Keratinocyte (primary cell): ENCODE results near the gene SDS. TPM values are rescaled to one million over a fixed set of nuclear protein-coding genes. Genes with fewer than 3 reads are reported as not detected.

Experiments used
- DNase-seq: peaks from one replicate; pipeline ENCODE4 v3.0.0-alpha.2; 2011; ENCODE audit warnings: low read depth, missing footprints, low spot score
- FAIRE-seq: peaks from 2 replicates; lab custom pipeline; 2011; peaks lifted over from hg19 to GRCh38; lab: Jason Lieb, UNC
- H2AFZ ChIP-seq: 2 replicates; pipeline ENCODE4 v1.6.0; 2012; ENCODE audit warnings: low read length, control low read depth, inconsistent platforms; ENCODE audit not compliant: control insufficient read depth
- H3K27ac ChIP-seq: 2 replicates; pipeline ENCODE4 v1.5.1; 2011; ENCODE audit warnings: low read length; ENCODE audit not compliant: control insufficient read depth, insufficient read depth
- H3K27me3 ChIP-seq: 3 replicates; pipeline ENCODE4 v1.6.0; 2011; ENCODE audit warnings: low read length; ENCODE audit not compliant: control insufficient read depth, insufficient read depth; ENCODE audit errors: extremely low read depth
- H3K36me3 ChIP-seq, 2 experiments: 2 replicates in 1 of 2; 3 replicates in 1 of 2; pipeline ENCODE4 v1.5.1; 2011; ENCODE audit warnings: low read length in 2 of 2, mild to moderate bottlenecking in 1 of 2; ENCODE audit not compliant: control insufficient read depth in 2 of 2, insufficient read depth in 2 of 2; ENCODE audit errors: extremely low read depth in 1 of 2
- H3K4me1 ChIP-seq: 3 replicates; pipeline ENCODE4 v1.5.1; 2011; ENCODE audit warnings: low read length; ENCODE audit not compliant: control insufficient read depth, insufficient read depth; ENCODE audit errors: extremely low read depth
- H3K4me2 ChIP-seq: 3 replicates; pipeline ENCODE4 v1.6.0; 2011; ENCODE audit warnings: low read depth, low read length; ENCODE audit not compliant: control insufficient read depth, insufficient read depth; ENCODE audit errors: extremely low read depth
- H3K4me3 ChIP-seq, 3 experiments: fragments of 200-600 bp in 1 of 3; sonication (generic) in 1 of 3; 2 replicates in 2 of 3; 3 replicates in 1 of 3; pipeline ENCODE4 v1.5.1; 2011 to 2016; ENCODE audit warnings: low read length in 3 of 3, mild to moderate bottlenecking in 3 of 3, control low read depth in 2 of 3, inconsistent platforms in 1 of 3, low read depth in 1 of 3, mixed read lengths in 1 of 3, mixed run types in 1 of 3, moderate library complexity in 1 of 3; ENCODE audit not compliant: control insufficient read depth in 2 of 3, insufficient read depth in 2 of 3; ENCODE audit errors: extremely low read depth in 1 of 3
- H3K79me2 ChIP-seq: 2 replicates; pipeline ENCODE4 v1.6.0; 2012; ENCODE audit warnings: low read length; ENCODE audit not compliant: control insufficient read depth, insufficient read depth
- H3K9ac ChIP-seq: 3 replicates; pipeline ENCODE4 v1.6.0; 2011; ENCODE audit warnings: low read length; ENCODE audit not compliant: control insufficient read depth, insufficient read depth; ENCODE audit errors: extremely low read depth
- H3K9me1 ChIP-seq: 3 replicates; pipeline ENCODE4 v1.6.0; 2011; ENCODE audit warnings: low read length; ENCODE audit not compliant: control insufficient read depth, insufficient read depth; ENCODE audit errors: extremely low read depth
- H3K9me3 ChIP-seq: 2 replicates; pipeline ENCODE4 v1.5.1; 2012; ENCODE audit warnings: low read depth, low read length; ENCODE audit not compliant: control insufficient read depth
- H4K20me1 ChIP-seq: 3 replicates; pipeline ENCODE4 v1.6.0; 2011; ENCODE audit warnings: low read length; ENCODE audit not compliant: control insufficient read depth, insufficient read depth; ENCODE audit errors: extremely low read depth
- EZH2 ChIP-seq: IDR thresholded peaks from one replicate; pipeline ENCODE4 v1.6.1; 2012; ENCODE audit warnings: inconsistent platforms, mild to moderate bottlenecking, low read length, moderate library complexity
- dilution Hi-C: fragments of 300-500 bp; cut with MboI; formaldehyde crosslinking; loops from one replicate; pipeline ENCODE4 v1.7.0; 2020; ENCODE audit warnings: low sequenced_read_pairs; ENCODE audit not compliant: extremely low pct_ligation_motif_present
- polyA plus RNA-seq, 5 experiments: library from polyadenylated mRNA; depleted of rRNA in 3 of 5; stranded (reverse) in 3 of 5; stranded (forward) in 1 of 5; unstranded in 1 of 5; fragments of >200 nt; gene quantifications; 1 replicate in 1 of 5; 2 replicates in 3 of 5; 3 replicates in 1 of 5; pipeline versions ENCODE4 v1.2.1 to v1.2.3, GENCODE V29; 2011 to 2012; ENCODE audit warnings: missing spikeins in 2 of 5, low read depth in 1 of 5, low replicate concordance in 1 of 5
- TF ChIP-seq, protein P1 (sequence below), 3 experiments: IDR thresholded peaks in 1 of 3; conservative IDR thresholded peaks in 1 of 3; optimal IDR thresholded peaks in 1 of 3; 2 replicates in 2 of 3; 3 replicates in 1 of 3; pipeline versions ENCODE3 to v1.5.1; 2011; ENCODE audit warnings: low read length in 3 of 3, mild to moderate bottlenecking in 3 of 3, moderate library complexity in 2 of 3, control low read depth in 1 of 3, inconsistent platforms in 1 of 3; ENCODE audit not compliant: insufficient read depth in 2 of 3; ENCODE audit errors: extremely low read depth in 1 of 3

The SDS gene
- polyA plus RNA-seq, 1 donor (not counting 4 experiments of a cell fraction or from before 2014, with no cell fraction given), result not detected

DNA sequence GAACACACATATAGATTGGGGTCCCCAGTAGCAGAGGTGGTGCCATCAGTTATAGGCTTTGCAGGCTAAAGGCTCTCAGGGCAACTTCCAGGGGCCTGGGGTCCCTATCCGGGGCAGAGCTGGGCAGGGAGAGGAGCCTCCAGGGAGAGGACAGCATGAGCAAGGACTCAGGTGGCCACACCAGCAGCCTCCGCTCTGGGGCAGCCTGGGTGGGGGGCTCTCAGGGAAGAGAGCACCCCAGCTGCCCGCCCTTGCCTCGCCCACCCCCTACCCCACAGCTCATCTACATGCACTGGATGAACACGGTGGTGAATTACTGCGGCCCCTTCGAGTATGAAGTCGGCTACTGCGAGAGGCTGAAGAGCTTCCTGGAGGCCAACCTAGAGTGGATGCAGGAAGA is 31.3 kb downstream of the SDS start:
- no peak for DNase-seq
- Histone ChIP-seq H2AFZ (no peak overlapping the region), H3K4me1 (no peaks in the 10 kb centered on the region), H3K27ac (no peak overlapping the region), H3K27me3 (no peaks in the 10 kb centered on the region), H3K4me2 (no peak overlapping the region), H3K36me3 (peaks cover 13 to 14% of the 10 kb centered on the region in 2 experiments), H3K9me3 (no peaks in the 10 kb centered on the region), H3K79me2 (no peaks in the 10 kb centered on the region), H4K20me1 (no peaks in the 10 kb centered on the region), H3K9ac (no peak overlapping the region), H3K4me3 (no peak overlapping the region), H3K9me1 (no peaks in the 10 kb centered on the region)
- dilution Hi-C loops, result no loop called here
- no peak for TF ChIP-seq EZH2
- no peak for FAIRE-seq

DNA sequence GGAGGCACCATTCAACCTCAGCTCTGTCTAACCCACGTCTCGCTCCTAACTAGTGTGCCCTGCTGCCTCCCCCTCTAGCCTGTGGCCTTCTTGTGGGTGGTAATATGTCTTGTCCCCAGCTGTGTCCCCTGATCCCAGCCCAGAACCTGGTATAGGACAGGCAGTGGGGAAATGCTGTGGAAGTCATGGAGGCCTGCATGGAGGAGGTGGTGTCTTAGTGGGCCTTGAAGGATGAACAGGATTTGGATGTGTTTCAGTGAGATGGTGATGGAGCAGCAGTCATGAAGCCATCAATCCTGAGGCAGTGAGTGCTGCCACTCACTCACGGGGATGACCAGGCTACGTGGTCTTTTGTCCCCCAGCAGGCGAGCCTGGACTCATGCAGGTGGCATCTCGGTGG is 31.9 kb downstream of the SDS start:
- H3K4me2 ChIP-seq, result no peak overlapping the region
- FAIRE-seq (no peak), DNase-seq (no peak)
- peaks cover 11 to 14% of the 10 kb centered on the region in 2 experiments for H3K36me3 ChIP-seq
- H3K4me3 ChIP-seq, result no peak overlapping the region
- no peaks in the 10 kb centered on the region for H3K79me2 ChIP-seq
- H3K27ac ChIP-seq, result no peak overlapping the region
- H3K9me3 ChIP-seq, result no peaks in the 10 kb centered on the region
- no peaks in the 10 kb centered on the region for H4K20me1 ChIP-seq
- H3K9ac ChIP-seq, result no peak overlapping the region
- TF ChIP-seq, protein P1, sequence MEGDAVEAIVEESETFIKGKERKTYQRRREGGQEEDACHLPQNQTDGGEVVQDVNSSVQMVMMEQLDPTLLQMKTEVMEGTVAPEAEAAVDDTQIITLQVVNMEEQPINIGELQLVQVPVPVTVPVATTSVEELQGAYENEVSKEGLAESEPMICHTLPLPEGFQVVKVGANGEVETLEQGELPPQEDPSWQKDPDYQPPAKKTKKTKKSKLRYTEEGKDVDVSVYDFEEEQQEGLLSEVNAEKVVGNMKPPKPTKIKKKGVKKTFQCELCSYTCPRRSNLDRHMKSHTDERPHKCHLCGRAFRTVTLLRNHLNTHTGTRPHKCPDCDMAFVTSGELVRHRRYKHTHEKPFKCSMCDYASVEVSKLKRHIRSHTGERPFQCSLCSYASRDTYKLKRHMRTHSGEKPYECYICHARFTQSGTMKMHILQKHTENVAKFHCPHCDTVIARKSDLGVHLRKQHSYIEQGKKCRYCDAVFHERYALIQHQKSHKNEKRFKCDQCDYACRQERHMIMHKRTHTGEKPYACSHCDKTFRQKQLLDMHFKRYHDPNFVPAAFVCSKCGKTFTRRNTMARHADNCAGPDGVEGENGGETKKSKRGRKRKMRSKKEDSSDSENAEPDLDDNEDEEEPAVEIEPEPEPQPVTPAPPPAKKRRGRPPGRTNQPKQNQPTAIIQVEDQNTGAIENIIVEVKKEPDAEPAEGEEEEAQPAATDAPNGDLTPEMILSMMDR (optimal IDR thresholded peaks at IDR 0.05 in 1 of 3, IDR thresholded peaks at IDR 0.05 in 1 of 3, conservative IDR thresholded peaks at IDR 0.05 in 1 of 3; ENCODE audit: extremely low read depth in 1 of 3, insufficient read depth in 2 of 3, low read length in 3 of 3), result no peak
- TF ChIP-seq EZH2, result no peak
- no peak overlapping the region for H2AFZ ChIP-seq
- no peaks in the 10 kb centered on the region for H3K27me3 ChIP-seq
- dilution Hi-C loops, result no loop called here
- H3K4me1 ChIP-seq, result no peaks in the 10 kb centered on the region
- H3K9me1 ChIP-seq, result no peaks in the 10 kb centered on the region
